Hematopoietic multipotent progenitor cell treated with erythropoietin and hydrocortisone succinate and interleukin-3 and kit ligand, for 15 days (in vitro differentiated cells): Measurements from ENCODE around the gene HK2.
A peak's percentile ranks its signal among the peaks of the same experiment; 100 is the strongest.

Experiments
- DNase-seq: peaks from one replicate; pipeline ENCODE4 v3.0.0-alpha.2; 2015; ENCODE audit warnings: low spot score

HK2 gene

GRCh38 chr2:74857215-74857614 is 23.3 kb downstream of the HK2 start:
- DNase-seq, result no peak

- DNase-seq, result no peak
Observed at GRCh38 chr2:74857725-74858124, 23.8 kb downstream of the HK2 start.

GRCh38 chr2:74858281-74858680 is 24.4 kb downstream of the HK2 start:
- DNase-seq, result no peak

- DNase-seq, result no peak
Observed at GRCh38 chr2:74860079-74860478, 26.2 kb downstream of the HK2 start.

- no peak for DNase-seq
Observed at GRCh38 chr2:74860521-74860920, 26.6 kb downstream of the HK2 start.

GRCh38 chr2:74861531-74861930 is 27.6 kb downstream of the HK2 start:
- DNase-seq, result no peak

GRCh38 chr2:74862020-74862964 is 28.4 kb downstream of the HK2 start:
- DNase-seq, result peak; percentile 27

- no peak for DNase-seq
Observed at GRCh38 chr2:74863802-74864248, 29.9 kb downstream of the HK2 start.

- peak; percentile 17 for DNase-seq
Observed at GRCh38 chr2:74864728-74865722, 31.1 kb downstream of the HK2 start.

- DNase-seq, result no peak
Observed at GRCh38 chr2:74865770-74866674, 32.1 kb downstream of the HK2 start.

- no peak for DNase-seq
Observed at GRCh38 chr2:74867841-74868658, 34.1 kb downstream of the HK2 start.

GRCh38 chr2:74869517-74869916 is 35.6 kb downstream of the HK2 start:
- DNase-seq, result no peak

GRCh38 chr2:74870951-74871350 is 37.0 kb downstream of the HK2 start:
- no peak for DNase-seq

- DNase-seq, result no peak
Observed at GRCh38 chr2:74871414-74871813, 37.5 kb downstream of the HK2 start.

GRCh38 chr2:74872389-74872836 is 38.5 kb downstream of the HK2 start:
- DNase-seq, result no peak

GRCh38 chr2:74873012-74873665 is 39.2 kb downstream of the HK2 start:
- DNase-seq, result no peak

- no peak for DNase-seq
Observed at GRCh38 chr2:74873678-74874640, 40.0 kb downstream of the HK2 start.

- DNase-seq, result peak; percentile 66
Observed at GRCh38 chr2:74876081-74876886, 42.4 kb downstream of the HK2 start.
